Peyer's patch (tissue), 4 donors: Measurements from ENCODE around the gene SZT2.

ENCODE experiments used
- POLR2A ChIP-seq, 2 donors: fragments of 450-650 bp; IDR thresholded peaks; one replicate each; pipeline ENCODE4 v1.5.1; 2017; ENCODE audit warnings: antibody characterized with exemption in 2 of 2, mild to moderate bottlenecking in 2 of 2, moderate library complexity in 2 of 2
- TF ChIP-seq, protein P1 (sequence below), 6 experiments: fragments of 450-650 bp in 4 of 6; fragments of 200-600 bp in 2 of 6; sonication (generic) in 1 of 6; IDR thresholded peaks; one replicate each; pipeline ENCODE4 v1.5.1; 2017 to 2019; ENCODE audit warnings: antibody characterized with exemption in 6 of 6, mild to moderate bottlenecking in 3 of 6, moderate library complexity in 1 of 6

GRCh38 chr1:43360616-43361015, 29.1 kb upstream of the SZT2 start:
- TF ChIP-seq, protein P1, sequence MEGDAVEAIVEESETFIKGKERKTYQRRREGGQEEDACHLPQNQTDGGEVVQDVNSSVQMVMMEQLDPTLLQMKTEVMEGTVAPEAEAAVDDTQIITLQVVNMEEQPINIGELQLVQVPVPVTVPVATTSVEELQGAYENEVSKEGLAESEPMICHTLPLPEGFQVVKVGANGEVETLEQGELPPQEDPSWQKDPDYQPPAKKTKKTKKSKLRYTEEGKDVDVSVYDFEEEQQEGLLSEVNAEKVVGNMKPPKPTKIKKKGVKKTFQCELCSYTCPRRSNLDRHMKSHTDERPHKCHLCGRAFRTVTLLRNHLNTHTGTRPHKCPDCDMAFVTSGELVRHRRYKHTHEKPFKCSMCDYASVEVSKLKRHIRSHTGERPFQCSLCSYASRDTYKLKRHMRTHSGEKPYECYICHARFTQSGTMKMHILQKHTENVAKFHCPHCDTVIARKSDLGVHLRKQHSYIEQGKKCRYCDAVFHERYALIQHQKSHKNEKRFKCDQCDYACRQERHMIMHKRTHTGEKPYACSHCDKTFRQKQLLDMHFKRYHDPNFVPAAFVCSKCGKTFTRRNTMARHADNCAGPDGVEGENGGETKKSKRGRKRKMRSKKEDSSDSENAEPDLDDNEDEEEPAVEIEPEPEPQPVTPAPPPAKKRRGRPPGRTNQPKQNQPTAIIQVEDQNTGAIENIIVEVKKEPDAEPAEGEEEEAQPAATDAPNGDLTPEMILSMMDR (IDR thresholded peaks at IDR 0.05), result no peak
- TF ChIP-seq POLR2A (IDR thresholded peaks at IDR 0.05), result no peak
